Activated T-helper 2 cell treated with anti-CD3 and anti-CD28 coated beads, Interferon-gamma antibody, Interleukin-2, Interleukin-4, amounts not matched to agents 10 μg/mL and 5 μg/mL and 100 μg/mL, durations not matched to agents 14 hours and 24 hours and 36 hours (primary cell): ENCODE measurements around the gene RNU1-4. TPM values are rescaled to one million over a fixed set of nuclear protein-coding genes. Genes with fewer than 3 reads are reported as not detected.
"Not testable (repeated sequence)": the region's sequence is repeated elsewhere in the genome, so short reads cannot be mapped to it uniquely, and the experiment has no call there.

ENCODE experiments used
- DNase-seq: peaks from one replicate; pipeline ENCODE4 v3.0.0; 2021; ENCODE audit warnings: low spot score
- H3K27ac Mint-ChIP-seq: one replicate; pipeline ENCODE4 v1.8.0; 2021; ENCODE audit warnings: mixed read lengths
- H3K27me3 Mint-ChIP-seq: one replicate; pipeline ENCODE4 v1.8.0; 2021; ENCODE audit warnings: low read depth, mixed read lengths
- H3K36me3 Mint-ChIP-seq: one replicate; pipeline ENCODE4 v1.8.0; 2021; ENCODE audit warnings: low read depth, mixed read lengths
- H3K4me1 Mint-ChIP-seq: one replicate; pipeline ENCODE4 v1.8.0; 2021; ENCODE audit warnings: low read depth, mixed read lengths
- H3K4me3 Mint-ChIP-seq: one replicate; pipeline ENCODE4 v1.8.0; 2021; ENCODE audit warnings: low read depth, mild to moderate bottlenecking, moderate library complexity, mixed read lengths
- H3K9me3 Mint-ChIP-seq: one replicate; pipeline ENCODE4 v1.8.0; 2021; ENCODE audit warnings: mixed read lengths
- intact Hi-C: fragments of 100-400 bp; cut with micrococcal nuclease; formaldehyde crosslinking; loops from one replicate; pipeline ENCODE4 v1.15.1; 2023
- total RNA-seq: library from RNA; stranded (reverse); gene quantifications from 2 replicates; pipeline ENCODE4 v1.2.3, GENCODE V29; 2022

RNU1-4 gene
- total RNA-seq, 1 donor from 2014 or later = 2,369 TPM

- DNase-seq, H3K27me3 Mint-ChIP-seq, H3K4me1 Mint-ChIP-seq, H3K36me3 Mint-ChIP-seq, H3K4me3 Mint-ChIP-seq, H3K9me3 Mint-ChIP-seq, H3K27ac Mint-ChIP-seq, intact Hi-C loops: not testable (repeated sequence)
Observed at GRCh38 chr1:16759041-16759493, 18.8 kb downstream of the RNU1-4 start.

GRCh38 chr1:16759650-16760455 is 19.5 kb downstream of the RNU1-4 start:
- H3K27me3 Mint-ChIP-seq, H3K4me3 Mint-ChIP-seq, intact Hi-C loops, H3K36me3 Mint-ChIP-seq, H3K9me3 Mint-ChIP-seq, H3K27ac Mint-ChIP-seq, DNase-seq, H3K4me1 Mint-ChIP-seq: not testable (repeated sequence)

DNA sequence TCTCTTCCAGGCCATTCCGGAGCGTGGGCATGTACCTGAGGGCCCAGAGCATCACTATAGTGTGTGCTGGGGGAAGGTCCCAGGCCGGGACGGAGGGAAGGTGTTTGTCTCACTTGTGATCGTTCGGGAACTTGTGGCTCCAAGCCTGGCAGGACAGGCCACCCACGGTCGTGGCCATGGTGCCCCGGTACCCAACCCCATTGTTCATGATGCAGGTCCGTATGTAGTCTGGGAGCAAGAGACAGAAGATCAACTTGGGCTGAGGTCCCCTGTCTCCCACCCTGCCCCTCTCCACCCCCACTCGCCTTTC is 20.1 kb downstream of the RNU1-4 start:
- H3K9me3 Mint-ChIP-seq, H3K27me3 Mint-ChIP-seq, H3K4me3 Mint-ChIP-seq, H3K36me3 Mint-ChIP-seq, H3K27ac Mint-ChIP-seq, H3K4me1 Mint-ChIP-seq, intact Hi-C loops, DNase-seq: not testable (repeated sequence)

DNA sequence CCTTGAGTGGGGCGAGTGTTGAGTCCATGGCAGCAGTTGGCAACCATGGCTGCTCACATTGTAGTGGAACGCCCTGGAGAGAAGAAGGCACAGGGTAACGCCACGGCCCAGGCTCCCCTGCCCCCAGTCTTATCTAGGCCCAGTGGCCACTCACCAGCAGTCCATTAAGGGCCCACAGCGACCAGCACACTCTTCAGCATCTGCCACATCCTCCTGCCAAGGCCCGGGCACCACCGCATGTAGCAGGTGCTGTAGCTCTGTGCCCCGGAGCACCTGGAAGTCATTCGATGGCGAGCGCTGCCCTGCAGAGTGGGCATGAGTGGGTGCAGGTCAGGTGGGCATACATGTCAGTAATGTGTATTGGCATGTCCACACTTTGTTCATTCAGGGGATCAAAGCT is 20.5 kb downstream of the RNU1-4 start:
- H3K9me3 Mint-ChIP-seq, DNase-seq, H3K4me3 Mint-ChIP-seq, intact Hi-C loops, H3K27ac Mint-ChIP-seq, H3K27me3 Mint-ChIP-seq, H3K4me1 Mint-ChIP-seq, H3K36me3 Mint-ChIP-seq: not testable (repeated sequence)

- H3K4me3 Mint-ChIP-seq, H3K27ac Mint-ChIP-seq, H3K36me3 Mint-ChIP-seq, H3K27me3 Mint-ChIP-seq, H3K4me1 Mint-ChIP-seq, intact Hi-C loops, DNase-seq, H3K9me3 Mint-ChIP-seq: not testable (repeated sequence)
Observed at GRCh38 chr1:16764248-16764819, 24.0 kb downstream of the RNU1-4 start.

GRCh38 chr1:16764820-16765655 is 24.7 kb downstream of the RNU1-4 start:
- intact Hi-C loops, H3K4me3 Mint-ChIP-seq: not testable (repeated sequence)

DNA sequence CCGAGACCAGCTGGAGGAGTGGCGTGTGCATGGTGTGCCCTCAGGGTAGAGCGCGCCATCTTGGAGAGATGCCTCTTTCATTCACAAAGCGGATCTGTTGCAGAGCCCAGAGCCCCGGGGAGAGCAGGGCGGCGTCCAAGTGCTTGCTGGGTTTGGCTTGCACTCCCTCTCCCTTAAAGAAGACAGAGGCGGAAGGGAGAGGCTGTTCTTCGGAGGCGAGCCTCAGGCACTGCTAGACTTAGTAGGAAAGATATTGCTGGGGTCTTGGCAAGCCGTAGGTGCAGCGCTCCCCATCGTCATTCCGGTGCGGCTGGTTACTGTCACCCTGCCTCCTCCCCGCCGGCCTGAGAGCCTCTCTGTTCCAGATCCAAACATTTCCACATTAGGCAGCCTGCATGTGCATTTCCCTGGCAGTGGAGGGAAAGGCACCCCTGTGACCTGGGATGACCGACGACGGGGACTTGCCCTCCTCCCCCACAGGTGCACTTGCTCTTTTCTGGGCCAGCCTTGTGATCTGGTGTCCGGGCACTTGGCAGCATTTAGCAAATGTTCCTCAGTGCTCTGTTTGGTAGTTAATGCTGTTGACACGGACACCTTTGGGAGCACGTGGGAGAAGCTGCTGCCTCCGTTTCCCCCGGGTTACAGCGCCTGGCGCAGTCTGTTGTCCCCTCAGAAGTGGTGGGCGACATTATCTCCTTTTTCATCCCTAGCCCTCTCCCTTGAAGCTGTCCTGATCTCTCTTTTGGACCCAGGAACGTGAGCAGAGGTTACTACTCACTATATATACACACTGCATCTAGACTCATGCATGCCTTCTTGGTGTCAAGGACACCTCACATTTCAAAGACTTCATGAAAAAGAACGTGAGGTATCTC is 25.7 kb downstream of the RNU1-4 start:
- H3K9me3 Mint-ChIP-seq, H3K4me1 Mint-ChIP-seq, intact Hi-C loops, H3K4me3 Mint-ChIP-seq, H3K27me3 Mint-ChIP-seq, H3K36me3 Mint-ChIP-seq, DNase-seq, H3K27ac Mint-ChIP-seq: not testable (repeated sequence)

More at GRCh38 chr1:16764820-16765655, 24.7 kb downstream of the RNU1-4 start:
- not testable (repeated sequence) for H3K9me3 Mint-ChIP-seq, H3K27me3 Mint-ChIP-seq, H3K4me1 Mint-ChIP-seq, H3K27ac Mint-ChIP-seq, H3K36me3 Mint-ChIP-seq, DNase-seq

DNA sequence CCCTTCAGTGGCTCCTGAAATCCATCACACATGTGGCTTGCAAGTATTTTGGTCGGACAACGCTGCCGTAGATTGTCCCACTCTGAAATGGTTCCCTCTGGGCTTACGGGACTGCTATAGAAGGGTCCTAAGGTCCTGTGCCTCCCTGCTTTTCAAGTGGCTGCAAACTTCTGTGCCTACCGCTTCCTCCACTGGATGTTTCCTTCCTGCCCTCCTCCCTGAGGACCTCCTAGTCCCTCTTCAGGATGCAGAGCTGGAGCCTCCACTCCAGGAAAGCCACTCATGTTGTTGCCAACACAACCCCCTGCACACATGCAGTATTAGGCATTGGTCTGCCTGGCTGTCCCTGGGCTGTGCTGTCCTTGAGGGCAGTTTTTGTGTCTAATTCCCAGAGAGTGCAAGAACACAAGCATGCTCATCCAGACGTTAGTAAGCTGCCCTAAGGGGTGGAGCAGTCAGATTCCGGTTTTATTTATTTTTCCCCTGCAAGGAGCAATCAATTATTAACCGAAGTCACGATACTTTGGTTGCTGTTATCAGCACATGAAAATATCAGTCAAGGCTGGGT is 26.5 kb downstream of the RNU1-4 start:
- H3K27ac Mint-ChIP-seq, H3K9me3 Mint-ChIP-seq, H3K4me3 Mint-ChIP-seq, H3K27me3 Mint-ChIP-seq, intact Hi-C loops, H3K4me1 Mint-ChIP-seq, H3K36me3 Mint-ChIP-seq, DNase-seq: not testable (repeated sequence)

- H3K4me1 Mint-ChIP-seq, H3K27ac Mint-ChIP-seq, intact Hi-C loops, H3K9me3 Mint-ChIP-seq, H3K4me3 Mint-ChIP-seq, H3K27me3 Mint-ChIP-seq, DNase-seq, H3K36me3 Mint-ChIP-seq: not testable (repeated sequence)
Observed at GRCh38 chr1:16770139-16770759, 29.9 kb downstream of the RNU1-4 start.

DNA sequence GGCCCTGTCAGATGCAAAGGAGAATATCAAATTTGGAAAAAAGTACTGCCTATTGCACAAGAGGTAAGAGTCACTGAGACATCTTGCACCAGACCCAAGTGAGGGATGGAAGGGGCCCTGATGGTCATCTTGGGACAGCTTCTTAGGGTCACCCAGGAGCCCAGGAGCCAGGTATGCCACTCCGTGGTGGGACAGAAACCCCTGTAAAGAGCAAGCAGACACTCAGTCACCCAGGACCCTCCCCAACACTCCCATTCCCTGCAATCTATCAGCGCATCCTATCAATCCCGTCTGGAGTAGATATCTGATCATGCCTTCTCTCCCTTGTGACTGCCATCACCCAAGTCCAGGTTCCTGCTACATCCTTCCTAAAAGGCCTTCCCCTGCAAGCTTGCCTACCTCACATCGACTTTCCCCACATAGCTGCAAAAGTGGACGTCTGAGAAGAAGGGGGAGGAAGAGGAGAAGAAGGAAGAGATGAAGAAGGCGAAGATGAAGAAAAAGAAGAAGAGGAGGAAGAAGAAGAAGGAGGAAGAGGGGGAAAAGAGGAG is 30.7 kb downstream of the RNU1-4 start:
- intact Hi-C loops, H3K27ac Mint-ChIP-seq, H3K4me1 Mint-ChIP-seq, H3K9me3 Mint-ChIP-seq, DNase-seq, H3K27me3 Mint-ChIP-seq, H3K36me3 Mint-ChIP-seq, H3K4me3 Mint-ChIP-seq: not testable (repeated sequence)

DNA sequence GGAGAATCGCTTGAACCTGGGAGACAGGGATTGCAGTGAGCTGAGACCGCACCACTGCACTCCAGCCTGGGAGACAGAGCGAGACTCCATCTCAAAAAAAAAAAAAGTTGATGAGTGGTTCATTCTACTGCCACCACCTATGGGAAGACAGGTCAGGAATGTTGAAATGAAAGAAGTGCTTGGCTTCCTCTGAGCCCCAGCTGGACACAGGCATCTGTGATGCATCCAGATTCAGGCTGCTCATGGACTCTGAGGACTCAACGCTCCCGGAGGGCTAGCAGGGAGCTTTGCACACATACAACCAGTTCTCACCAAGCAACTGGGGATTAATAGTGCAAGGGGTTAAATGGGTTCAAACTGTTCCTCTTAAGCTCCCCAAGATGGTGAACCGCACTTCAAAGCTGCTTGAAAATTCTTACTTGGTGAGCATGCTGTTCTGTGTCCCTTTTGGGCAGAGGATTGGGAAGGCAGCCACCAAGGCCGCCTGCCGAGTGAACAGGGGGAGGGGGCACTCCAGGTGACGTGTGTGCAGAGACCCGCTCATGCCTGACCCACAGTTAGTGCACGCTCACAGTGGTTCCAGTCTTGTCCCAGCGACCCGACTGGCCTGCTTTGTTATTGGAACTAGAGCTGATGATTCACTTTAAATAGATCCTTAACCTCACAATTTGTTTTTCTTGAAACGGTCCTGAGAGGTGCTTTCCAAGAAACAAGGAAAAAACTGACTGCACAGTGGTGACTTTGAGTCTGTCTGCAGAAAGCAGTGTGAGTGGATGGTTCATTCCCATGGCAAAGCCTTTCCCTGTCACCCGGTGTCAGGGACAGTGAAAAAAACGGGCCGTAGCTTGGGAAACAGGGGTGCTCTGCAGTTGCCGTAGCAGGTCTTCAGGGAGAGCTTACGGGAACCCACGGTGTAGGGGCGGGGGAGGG is 32.2 kb downstream of the RNU1-4 start:
- H3K9me3 Mint-ChIP-seq, intact Hi-C loops, H3K36me3 Mint-ChIP-seq: not testable (repeated sequence)

More for the DNA sequence above, 32.2 kb downstream of the RNU1-4 start:
- H3K27me3 Mint-ChIP-seq, H3K4me3 Mint-ChIP-seq, H3K4me1 Mint-ChIP-seq, DNase-seq, H3K27ac Mint-ChIP-seq: not testable (repeated sequence)
